OCI-LY3 (cell line): ENCODE data around the gene ARHGEF10L.
"Not testable (repeated sequence)": the region's sequence is repeated elsewhere in the genome, so short reads cannot be mapped to it uniquely, and the experiment has no call there.

ENCODE experiments used
- CTCF ChIP-seq: fragments of 200-600, 300-600 bp; sonication (generic); IDR thresholded peaks from 2 replicates; pipeline ENCODE4 v1.5.1; 2014; ENCODE audit warnings: antibody characterized with exemption, low read length, low read depth
- EZH2phosphoT487 ChIP-seq: fragments of 200-600 bp; shearing (Covaris generic); IDR thresholded peaks from 2 replicates; pipeline ENCODE4 v1.6.1; 2018; ENCODE audit warnings: antibody characterized with exemption, mixed run types, low read depth

DNA sequence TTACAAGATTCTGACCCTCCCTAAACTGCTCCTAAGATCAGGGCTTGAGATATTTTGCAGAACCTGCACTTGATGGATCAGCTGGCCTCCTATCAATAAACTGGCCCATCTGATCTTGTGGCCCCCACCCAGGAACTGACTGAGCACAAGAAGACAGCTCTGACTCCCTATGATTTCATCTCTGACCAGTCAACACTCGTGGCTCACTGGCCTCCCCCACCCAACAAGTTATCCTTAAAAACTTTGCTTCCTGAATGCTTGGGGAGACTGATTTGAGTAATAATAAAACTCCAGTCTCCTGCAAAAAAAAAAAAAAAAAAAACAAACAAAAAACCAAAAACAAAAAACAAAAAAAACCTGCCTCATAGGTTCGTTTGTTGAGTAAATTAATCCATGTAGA is 206.8 kb downstream of the ARHGEF10L start:
- not testable (repeated sequence) for TF ChIP-seq CTCF, EZH2phosphoT487
